GM21717 (cell line): ENCODE results near the gene RDH5.

Experiments
- ATAC-seq: cut with Tn5 transposase; IDR thresholded peaks from one replicate; pipeline ENCODE4 v1.9.1; 2021; ENCODE audit warnings: mild to moderate bottlenecking, moderate library complexity; ENCODE audit not compliant: unreplicated experiment

The RDH5 gene, protein sequence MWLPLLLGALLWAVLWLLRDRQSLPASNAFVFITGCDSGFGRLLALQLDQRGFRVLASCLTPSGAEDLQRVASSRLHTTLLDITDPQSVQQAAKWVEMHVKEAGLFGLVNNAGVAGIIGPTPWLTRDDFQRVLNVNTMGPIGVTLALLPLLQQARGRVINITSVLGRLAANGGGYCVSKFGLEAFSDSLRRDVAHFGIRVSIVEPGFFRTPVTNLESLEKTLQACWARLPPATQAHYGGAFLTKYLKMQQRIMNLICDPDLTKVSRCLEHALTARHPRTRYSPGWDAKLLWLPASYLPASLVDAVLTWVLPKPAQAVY

DNA sequence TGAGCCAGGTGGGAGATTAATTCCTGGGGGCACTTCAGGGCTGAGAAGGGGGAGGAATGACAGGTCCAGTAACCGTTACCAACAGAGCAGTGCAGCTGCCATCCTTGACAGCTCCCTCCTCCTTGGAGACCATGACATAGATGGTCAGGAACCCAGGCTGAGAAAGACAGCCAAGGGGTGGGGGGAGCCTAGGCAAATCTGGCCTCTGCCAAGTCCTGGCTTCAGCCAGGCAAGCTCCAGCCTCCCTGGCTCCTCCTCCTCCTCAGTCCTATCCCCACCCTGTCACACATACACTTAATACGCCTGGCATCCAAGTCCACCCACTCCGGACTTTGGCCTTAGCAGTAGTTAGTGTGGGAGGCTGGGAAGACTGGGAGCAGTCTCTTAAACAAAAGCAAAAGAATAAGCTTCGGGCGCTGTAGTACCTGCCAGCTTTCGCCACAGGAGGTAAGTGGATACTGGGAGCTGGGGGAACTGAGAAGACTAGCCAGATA, at the start of gene RDH5:
Gene RDH5 (plus strand): TSS at position 323 of the 494 bp plus-strand sequence. CDS start 792 bp downstream, outside the sequence.
- no peak for ATAC-seq

DNA sequence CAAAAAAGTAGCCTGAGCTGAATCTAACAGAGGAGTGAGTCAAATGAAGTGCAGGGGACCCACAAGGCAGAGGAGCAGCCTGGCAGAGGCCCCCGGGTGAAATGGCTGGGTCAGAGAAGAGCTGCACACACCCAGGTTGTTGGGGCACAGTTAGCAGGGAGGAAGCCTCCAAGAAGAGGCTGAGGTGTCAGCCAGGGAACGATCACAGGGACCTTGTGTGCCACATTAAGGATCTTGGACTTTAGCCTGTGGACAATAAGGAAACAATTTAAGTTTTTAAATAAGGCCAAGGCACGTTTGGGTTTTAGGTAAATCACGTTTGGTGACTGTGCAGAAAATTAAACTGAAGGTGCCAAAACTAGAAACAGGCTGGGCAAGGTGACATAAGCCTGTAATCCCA, 48.4 kb upstream of the RDH5 start:
- ATAC-seq, result no peak

- peak; percentile 99 for ATAC-seq
These were observed 46.6 kb upstream of the RDH5 start for GRCh38 chr12:55673638-55674037.

GRCh38 chr12:55675666-55676065, 44.5 kb upstream of the RDH5 start:
- ATAC-seq, result no peak

GRCh38 chr12:55676707-55677106, 43.5 kb upstream of the RDH5 start:
- no peak for ATAC-seq

GRCh38 chr12:55679691-55680090, 40.5 kb upstream of the RDH5 start:
- no peak for ATAC-seq

DNA sequence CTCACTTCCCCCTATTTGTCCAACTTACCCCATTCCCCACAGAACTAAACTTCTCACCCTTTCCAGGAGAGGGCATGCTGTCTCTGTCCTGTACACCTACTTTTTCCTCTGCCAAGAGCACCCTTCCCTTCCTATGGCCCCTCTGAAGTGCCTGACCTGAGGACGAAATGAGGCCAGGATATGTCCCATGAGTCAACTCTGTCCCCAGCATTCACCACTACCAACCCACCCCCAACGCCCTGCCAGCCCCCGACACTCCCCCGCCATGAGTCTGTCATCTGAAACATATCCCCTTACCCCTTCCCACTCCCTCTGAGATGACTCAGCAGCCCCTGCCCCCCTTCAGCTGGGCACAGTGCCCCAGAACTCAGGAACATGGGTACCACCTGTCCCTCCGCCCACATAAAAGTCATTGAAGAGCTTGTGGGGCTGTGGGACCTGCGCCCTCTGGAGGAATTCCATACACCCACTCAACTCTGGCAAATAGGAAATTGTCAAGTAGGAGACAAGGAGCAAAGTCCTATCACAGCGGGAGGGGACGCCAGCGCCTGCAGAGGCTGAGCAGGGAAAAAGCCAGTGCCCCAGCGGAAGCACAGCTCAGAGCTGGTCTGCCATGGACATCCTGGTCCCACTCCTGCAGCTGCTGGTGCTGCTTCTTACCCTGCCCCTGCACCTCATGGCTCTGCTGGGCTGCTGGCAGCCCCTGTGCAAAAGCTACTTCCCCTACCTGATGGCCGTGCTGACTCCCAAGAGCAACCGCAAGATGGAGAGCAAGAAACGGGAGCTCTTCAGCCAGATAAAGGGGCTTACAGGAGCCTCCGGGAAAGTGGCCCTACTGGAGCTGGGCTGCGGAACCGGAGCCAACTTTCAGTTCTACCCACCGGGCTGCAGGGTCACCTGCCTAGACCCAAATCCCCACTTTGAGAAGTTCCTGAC, 38.8 kb upstream of the RDH5 start:
- no peak for ATAC-seq

- no peak for ATAC-seq
These were observed 38.0 kb upstream of the RDH5 start for GRCh38 chr12:55682087-55682796.

DNA sequence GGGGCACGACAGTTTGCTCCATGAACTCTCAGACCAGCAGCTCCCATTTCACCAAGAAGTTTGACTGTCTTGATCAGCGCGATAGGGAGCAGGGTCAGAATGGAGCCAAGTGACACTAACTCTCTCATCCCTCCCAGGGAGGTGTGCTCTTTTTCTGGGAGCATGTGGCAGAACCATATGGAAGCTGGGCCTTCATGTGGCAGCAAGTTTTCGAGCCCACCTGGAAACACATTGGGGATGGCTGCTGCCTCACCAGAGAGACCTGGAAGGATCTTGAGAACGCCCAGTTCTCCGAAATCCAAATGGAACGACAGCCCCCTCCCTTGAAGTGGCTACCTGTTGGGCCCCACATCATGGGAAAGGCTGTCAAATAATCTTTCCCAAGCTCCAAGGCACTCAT, 36.5 kb upstream of the RDH5 start:
- ATAC-seq, result no peak

- ATAC-seq, result no peak
These were observed 35.3 kb upstream of the RDH5 start for GRCh38 chr12:55684761-55685370.

DNA sequence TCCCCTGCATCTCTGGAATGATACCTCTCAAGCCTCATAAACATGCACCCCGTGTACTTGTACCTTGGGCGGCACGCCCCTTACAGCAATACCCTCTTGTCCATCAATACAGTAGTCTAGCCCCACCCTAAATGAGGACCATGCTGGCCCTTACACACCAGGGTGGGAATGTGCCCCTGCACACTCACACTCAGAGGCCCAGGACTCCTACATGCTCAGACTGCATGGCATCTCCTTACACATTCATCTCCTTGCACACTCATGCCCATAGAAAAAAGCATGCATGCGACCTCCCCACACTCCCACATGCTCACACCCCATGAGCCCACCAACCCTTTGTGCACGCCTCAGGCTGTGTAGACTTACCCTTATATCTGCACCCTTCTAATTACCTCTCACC, 34.5 kb upstream of the RDH5 start:
- ATAC-seq, result no peak

DNA sequence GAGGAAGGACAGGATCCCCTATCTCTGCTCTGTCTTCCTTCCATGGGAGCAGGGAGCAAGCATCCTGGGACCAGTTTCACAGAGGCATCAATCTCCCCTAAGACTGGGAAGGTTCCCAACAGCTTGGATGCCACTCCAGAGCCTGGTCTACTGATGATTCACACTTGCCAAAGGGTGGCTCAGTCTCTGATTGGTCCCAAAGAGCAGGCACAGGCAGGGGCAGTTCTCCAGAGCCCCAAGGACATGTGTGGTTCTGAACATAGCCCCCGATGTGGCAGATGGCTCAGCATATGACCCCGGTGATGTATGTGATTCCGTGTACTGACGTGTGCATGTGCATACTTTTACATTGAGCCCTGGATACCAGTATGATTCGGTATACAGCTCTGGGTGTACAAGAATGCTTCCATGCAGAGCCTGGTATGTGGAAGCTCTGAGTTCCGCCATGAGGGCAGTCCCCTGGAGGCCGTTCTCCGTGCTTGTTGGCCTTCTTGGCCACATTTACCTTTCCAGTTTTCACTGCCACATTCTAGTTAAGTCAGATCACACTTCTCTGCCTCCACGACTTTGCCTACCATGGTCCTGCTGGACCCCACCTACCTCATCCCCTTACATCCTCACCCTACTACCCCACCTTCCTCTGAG, 33.7 kb upstream of the RDH5 start:
- ATAC-seq, result no peak

DNA sequence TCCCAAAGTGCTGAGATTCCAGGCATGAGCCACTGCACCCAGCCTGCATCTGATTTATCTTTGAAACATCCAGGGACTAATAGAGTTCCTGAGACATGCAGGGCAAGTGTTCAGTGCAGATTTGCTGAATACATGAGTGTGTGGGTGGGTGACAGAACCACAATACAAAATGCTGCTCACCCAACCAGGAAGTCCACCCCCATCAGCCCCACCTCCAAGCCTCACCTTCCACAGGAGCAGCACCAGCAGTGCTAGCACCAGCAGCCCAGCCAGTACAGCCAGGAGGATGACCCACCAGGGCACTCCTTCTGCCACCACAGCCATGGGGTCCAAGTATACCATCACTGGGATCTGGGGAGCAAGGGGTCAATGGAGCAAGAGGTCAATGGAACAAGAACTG, 32.4 kb upstream of the RDH5 start:
- ATAC-seq, result no peak

GRCh38 chr12:55688716-55689655, 31.2 kb upstream of the RDH5 start:
- ATAC-seq, result no peak

DNA sequence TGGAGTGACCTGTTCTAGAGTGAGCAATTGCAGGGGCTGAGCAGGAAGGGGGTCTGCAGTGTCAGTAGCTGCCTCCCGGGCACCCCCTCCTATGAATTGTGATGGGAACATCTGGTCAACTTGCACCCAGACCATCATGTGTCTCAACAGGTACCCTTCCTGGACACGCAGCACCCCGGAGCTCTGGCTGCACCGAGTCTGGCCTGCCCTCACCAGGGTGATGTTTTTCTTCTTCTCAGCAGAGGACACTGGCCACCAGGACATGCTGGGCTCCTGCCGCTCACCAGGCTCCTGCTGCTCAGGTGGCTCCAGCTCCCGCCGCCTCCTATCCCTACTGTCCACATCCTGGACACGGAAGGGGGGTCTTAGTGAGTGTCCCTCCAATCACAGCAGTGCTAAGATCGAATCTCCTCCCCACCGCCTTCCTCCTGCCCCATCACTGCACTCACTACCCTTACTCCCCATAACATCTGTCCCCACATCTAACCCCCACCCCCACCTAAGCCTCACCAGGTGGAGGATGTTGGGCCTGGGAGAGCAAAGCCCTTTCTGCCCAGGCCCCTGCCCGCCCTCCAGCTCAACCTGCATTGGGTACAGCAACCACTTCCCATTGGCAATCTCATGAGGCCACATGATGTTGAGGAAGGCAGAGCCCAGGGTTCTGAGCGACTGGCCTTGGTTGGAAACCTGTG, 27.4 kb upstream of the RDH5 start:
- ATAC-seq, result no peak

DNA sequence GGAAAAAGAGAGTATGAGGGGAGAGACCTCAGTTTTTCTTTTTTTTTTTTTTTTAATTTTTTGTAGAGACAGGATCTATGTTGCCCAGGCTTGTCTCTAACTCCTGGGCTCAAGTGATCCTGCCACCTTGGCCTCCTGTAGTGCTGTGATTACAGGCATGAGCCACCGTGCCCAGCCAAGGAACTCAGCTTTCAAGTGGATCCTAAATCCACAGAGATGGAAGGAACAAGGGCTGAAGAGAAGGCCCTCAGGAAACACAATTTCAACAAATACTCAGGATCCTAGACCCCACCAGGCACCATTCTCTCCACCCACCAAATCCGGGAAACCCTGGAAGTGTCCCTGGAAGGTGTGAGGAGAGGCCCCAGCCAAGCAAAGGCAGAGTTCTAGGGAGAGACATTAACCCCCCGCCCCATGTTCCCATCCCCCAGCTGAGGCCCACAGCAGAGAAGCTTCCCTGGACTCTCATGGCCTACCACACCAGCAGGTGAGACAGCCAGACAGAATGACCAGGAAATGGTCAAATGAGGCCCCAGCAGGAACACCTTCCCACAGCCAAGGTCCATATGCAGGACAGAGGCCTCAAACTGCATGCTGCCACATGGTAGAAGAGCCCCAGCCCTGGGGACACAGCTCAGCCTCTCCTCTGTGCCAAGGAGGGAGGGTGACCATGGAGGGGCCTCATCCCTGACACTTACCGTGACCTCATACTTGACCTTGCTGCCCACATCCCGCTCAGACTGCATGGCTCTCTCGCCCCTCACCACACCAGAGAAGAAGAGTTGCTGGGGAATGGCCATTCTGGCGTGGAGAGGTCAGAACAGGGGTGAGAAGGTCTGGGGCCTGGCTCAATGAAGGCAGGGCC, 26.6 kb upstream of the RDH5 start:
- no peak for ATAC-seq

GRCh38 chr12:55694188-55694515, 26.0 kb upstream of the RDH5 start:
- ATAC-seq, result no peak

DNA sequence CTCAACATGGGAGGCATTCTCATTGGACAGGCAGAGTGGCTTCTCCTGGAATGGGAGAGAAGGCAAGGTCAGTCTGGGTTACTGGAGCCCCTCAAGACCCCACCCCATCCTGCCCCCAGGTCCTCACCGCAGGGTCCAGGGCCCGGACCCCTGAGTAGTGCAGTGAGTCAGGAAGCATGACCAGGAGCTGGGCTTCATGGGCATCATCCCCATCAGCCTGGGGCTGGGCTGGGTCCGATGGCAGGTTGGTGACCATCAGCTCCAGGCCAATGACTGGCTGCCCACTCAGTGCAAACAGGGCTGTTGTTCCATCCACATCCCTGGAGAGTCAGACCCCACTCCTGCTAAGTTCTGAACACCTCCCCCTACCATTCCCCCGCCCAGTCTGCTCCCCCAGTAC, 25.5 kb upstream of the RDH5 start:
- no peak for ATAC-seq
